ENCODE results near the gene MBD5.

Gene MBD5

DNA sequence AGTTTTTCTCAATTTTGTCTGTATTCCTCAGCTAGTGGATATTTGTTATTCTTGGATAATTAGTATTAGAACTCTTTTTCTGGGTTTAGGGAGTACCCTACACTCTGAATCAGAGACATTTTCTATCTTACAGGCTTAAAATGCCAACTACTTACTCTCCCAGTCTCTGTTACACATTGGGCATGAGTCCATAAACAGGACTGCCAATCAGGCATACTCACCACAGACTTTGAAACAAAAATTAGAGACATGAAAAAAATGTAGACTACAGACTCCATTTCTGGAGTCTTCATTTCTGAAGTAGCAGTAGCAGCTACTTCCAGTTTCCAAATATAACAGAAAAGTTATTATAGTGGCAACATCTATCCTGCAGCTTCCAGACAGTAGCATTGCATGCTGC, 279.7 kb downstream of the MBD5 start:
- DNase-seq (ENCODE audit: extremely low read depth, low read depth), result no peak
- TF ChIP-seq, protein P1, sequence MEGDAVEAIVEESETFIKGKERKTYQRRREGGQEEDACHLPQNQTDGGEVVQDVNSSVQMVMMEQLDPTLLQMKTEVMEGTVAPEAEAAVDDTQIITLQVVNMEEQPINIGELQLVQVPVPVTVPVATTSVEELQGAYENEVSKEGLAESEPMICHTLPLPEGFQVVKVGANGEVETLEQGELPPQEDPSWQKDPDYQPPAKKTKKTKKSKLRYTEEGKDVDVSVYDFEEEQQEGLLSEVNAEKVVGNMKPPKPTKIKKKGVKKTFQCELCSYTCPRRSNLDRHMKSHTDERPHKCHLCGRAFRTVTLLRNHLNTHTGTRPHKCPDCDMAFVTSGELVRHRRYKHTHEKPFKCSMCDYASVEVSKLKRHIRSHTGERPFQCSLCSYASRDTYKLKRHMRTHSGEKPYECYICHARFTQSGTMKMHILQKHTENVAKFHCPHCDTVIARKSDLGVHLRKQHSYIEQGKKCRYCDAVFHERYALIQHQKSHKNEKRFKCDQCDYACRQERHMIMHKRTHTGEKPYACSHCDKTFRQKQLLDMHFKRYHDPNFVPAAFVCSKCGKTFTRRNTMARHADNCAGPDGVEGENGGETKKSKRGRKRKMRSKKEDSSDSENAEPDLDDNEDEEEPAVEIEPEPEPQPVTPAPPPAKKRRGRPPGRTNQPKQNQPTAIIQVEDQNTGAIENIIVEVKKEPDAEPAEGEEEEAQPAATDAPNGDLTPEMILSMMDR (IDR thresholded peaks at IDR 0.05; ENCODE audit: low read depth, low read length, missing control alignments), result no peak
- no peak overlapping the region for H3K4me3 ChIP-seq (replicated peaks; ENCODE audit: low read depth, low read length)

DNA sequence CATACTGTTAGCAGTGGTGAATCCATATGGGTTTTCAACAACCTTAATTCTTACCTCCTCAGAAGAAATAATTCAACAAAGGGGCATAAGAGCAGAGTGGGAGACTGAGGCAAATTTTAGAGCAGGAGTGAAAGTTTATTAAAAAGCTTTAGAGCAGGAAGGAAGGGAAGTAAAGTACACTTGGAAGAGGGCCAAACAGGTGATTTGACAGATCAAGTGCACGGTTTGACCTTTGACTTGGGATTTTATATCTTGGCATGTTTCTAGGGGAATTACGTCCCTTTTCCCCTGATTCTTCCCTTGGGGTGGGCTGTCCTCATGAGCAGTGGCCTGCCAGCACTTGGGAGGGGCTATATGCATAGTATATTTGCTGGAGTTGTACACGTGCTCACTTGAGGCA, 280.5 kb downstream of the MBD5 start:
- no peak for DNase-seq (ENCODE audit: extremely low read depth, low read depth)
- TF ChIP-seq, protein P1 (IDR thresholded peaks at IDR 0.05; ENCODE audit: low read depth, low read length, missing control alignments), result no peak
- no peak overlapping the region for H3K4me3 ChIP-seq (replicated peaks; ENCODE audit: low read depth, low read length)

DNA sequence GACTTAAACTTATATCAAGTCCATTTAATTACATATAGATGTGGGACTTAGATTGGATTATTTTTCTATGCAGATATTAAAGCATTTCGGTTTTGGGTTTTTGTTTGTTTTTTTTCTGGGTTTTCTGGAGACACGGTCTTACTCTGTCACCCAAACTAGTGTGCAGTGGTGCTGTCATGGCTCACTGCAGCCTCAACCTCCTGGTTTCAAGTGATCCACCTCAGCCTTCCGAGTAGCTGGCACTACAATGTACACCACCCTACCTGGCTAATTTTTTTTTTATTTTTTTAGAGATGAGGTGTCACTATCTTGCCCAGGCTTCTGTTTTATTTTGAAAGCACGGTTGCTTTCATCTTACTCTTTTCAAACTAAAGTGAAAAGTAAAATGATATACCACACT, 281.6 kb downstream of the MBD5 start:
- DNase-seq (ENCODE audit: extremely low read depth, low read depth), result no peak
- TF ChIP-seq, protein P1 (IDR thresholded peaks at IDR 0.05; ENCODE audit: low read depth, low read length, missing control alignments), result no peak
- H3K4me3 ChIP-seq (replicated peaks; ENCODE audit: low read depth, low read length), result no peak overlapping the region

DNA sequence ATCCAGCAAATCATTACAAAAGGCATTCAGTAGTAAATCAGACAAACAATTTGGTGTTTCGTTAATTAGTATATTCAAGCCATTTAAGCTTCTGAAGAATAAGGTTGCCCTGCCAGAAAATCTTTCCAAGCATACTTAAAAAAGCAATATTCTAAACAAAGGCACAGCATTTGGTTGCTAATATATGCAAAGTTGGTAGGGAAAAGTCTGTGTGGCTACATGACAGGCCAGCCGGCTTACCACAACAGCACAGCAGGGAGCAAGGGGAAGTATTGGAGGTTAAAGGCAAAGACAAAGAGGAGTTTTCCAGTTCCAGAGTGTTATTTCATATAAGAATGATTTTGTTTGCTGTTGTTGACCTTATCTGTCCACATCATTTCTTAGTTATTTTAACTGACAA, 282.3 kb downstream of the MBD5 start:
- H3K4me3 ChIP-seq (replicated peaks; ENCODE audit: low read depth, low read length), result no peak overlapping the region
- no peak for DNase-seq (ENCODE audit: extremely low read depth, low read depth)
- TF ChIP-seq, protein P1 (IDR thresholded peaks at IDR 0.05; ENCODE audit: low read depth, low read length, missing control alignments), result no peak

DNA sequence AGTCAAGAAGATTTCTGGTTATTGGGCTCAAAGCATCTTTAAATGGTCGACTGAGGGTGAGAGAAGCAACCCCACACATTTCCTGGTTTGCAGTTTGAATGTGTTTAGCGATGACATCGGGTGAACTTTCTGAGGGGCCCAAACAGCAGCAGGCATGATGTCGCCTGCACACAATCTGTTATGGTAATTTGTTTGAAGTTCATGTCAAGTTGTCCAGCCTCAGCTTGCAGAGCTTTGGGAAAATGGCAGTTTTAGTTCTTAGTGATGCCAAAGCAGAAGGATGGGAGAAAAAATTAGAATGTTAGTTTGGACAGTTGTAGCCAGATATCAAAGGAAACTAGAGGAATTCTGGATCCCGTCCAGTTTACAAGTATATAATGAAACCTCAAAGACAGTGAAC, 284.6 kb downstream of the MBD5 start:
- no peak overlapping the region for H3K4me3 ChIP-seq (replicated peaks; ENCODE audit: low read depth, low read length)
- no peak for DNase-seq (ENCODE audit: extremely low read depth, low read depth)
- TF ChIP-seq, protein P1 (IDR thresholded peaks at IDR 0.05; ENCODE audit: low read depth, low read length, missing control alignments), result no peak

DNA sequence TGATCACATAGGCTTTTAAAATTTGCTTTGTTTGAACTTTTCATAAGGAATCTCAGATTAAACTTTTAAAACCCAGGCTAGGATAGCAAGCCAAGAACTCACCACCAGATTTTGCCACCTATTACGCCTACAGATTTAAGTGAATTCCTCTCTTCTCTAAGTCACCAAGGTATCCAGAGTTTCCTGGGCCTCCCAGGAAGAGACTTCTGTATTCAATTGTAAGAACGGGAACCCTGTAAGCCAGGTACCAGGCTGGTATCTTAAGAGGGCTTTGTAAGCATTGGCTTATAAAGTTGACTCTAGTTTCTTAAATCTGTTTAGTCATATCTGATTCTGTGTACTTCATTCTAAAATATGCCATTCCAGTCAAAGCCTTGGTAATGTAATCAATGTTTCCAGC, 285.1 kb downstream of the MBD5 start:
- TF ChIP-seq, protein P1 (IDR thresholded peaks at IDR 0.05; ENCODE audit: low read depth, low read length, missing control alignments), result no peak
- no peak overlapping the region for H3K4me3 ChIP-seq (replicated peaks; ENCODE audit: low read depth, low read length)
- DNase-seq (ENCODE audit: extremely low read depth, low read depth), result no peak

DNA sequence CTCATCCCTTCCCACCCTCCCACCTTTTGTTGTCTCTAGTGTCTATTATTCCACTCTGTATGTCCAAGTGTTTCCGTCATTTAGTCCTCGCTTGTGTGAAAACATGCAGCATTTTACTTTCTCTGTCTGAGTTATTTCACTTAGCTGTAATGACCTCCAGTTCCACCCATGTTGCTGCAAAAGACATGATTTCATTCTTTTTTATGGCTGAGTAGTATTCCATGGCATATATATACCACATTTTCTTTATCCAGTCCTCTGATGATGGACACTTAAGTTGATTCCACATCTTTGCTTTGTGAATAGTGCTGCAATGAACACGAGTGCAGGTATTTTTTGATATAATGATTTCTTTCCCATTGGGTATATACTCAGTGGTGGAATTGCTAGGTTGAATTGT, 296.7 kb downstream of the MBD5 start:
- TF ChIP-seq, protein P1 (IDR thresholded peaks at IDR 0.05; ENCODE audit: low read depth, low read length, missing control alignments), result no peak
- no peak for DNase-seq (ENCODE audit: extremely low read depth, low read depth)
- no peak overlapping the region for H3K4me3 ChIP-seq (replicated peaks; ENCODE audit: low read depth, low read length)

Data from HFF-Myc (cell line).